ENCODE measurements around the gene NFE2L2. TPM values are rescaled to one million over a fixed set of nuclear protein-coding genes. Genes with fewer than 3 reads are reported as not detected.

NFE2L2 gene
- total RNA-seq, 1 experiment from 2014 or later, result 26.3 TPM

GRCh38 chr2:177263451-177264208, 897 bp downstream of the NFE2L2 start (continued):
- TF ChIP-seq E2F1 (CRISPR knock-in tag; IDR thresholded peaks at IDR 0.05) (no peak), ZNF317 (CRISPR knock-in tag; IDR thresholded peaks at IDR 0.05; ENCODE audit: borderline replicate concordance, low read depth) (0 out of 2 replicates have a peak, but pooled peaks have one; percentile 12), CREB1 (CRISPR knock-in tag; IDR thresholded peaks at IDR 0.05) (no peak), STAT6 (CRISPR knock-in tag; conservative IDR thresholded peaks at IDR 0.05; ENCODE audit: low read depth) (no peak), FOXP4 (CRISPR knock-in tag; IDR thresholded peaks at IDR 0.05) (peak; percentile 71; the same call in 1 of the 2 replicates), E2F5 (CRISPR knock-in tag; IDR thresholded peaks at IDR 0.05) (peak; percentile 66; the same call in 1 of the 2 replicates), USF1 (CRISPR knock-in tag; IDR thresholded peaks at IDR 0.05) (peak; percentile 49; the same call in 1 of the 2 replicates), ETV6 (CRISPR knock-in tag; IDR thresholded peaks at IDR 0.05) (peak; percentile 90), MAX (CRISPR knock-in tag; IDR thresholded peaks at IDR 0.05) (peak; percentile 77), KAT7 (CRISPR knock-in tag; IDR thresholded peaks at IDR 0.05; ENCODE audit: borderline replicate concordance) (0 out of 2 replicates have a peak, but pooled peaks have one; percentile 57), AR (CRISPR knock-in tag; IDR thresholded peaks at IDR 0.05) (no peak), TEAD1 (CRISPR knock-in tag; IDR thresholded peaks at IDR 0.05) (peak; percentile 73; the same call in 1 of the 2 replicates), HMGXB4 (CRISPR knock-in tag; IDR thresholded peaks at IDR 0.05) (peak; percentile 96), TP53 (CRISPR knock-in tag; IDR thresholded peaks at IDR 0.05) (no peak)
